K562 (cell line): ENCODE results near the gene RAB6A. TPM values are rescaled to one million over a fixed set of nuclear protein-coding genes. Genes with fewer than 3 reads are reported as not detected.

ENCODE experiments used
- ARID3B ChIP-seq: fragments of 250-450 bp; sonication (Bioruptor Pico); IDR thresholded peaks from 2 replicates; pipeline ENCODE4 v1.4.0; 2020; ENCODE audit warnings: borderline replicate concordance
- CREB3 ChIP-seq: fragments of 450-650 bp; conservative IDR thresholded peaks from 2 replicates; pipeline ENCODE4 v1.6.1; 2016; ENCODE audit warnings: missing genetic modification characterization, low read depth, mild to moderate bottlenecking, missing compliant biosample characterization, moderate library complexity
- CTCF ChIP-seq, 3 experiments: IDR thresholded peaks in 2 of 3; conservative IDR thresholded peaks in 1 of 3; 2 replicates each; pipeline ENCODE4 v1.5.1; 2011 to 2012; ENCODE audit warnings: low read length in 3 of 3, mild to moderate bottlenecking in 3 of 3, control low read depth in 2 of 3, improper control_type of control experiment in 1 of 3, inconsistent platforms in 1 of 3, low read depth in 1 of 3, mixed read lengths in 1 of 3, moderate library complexity in 1 of 3; ENCODE audit not compliant: insufficient read depth in 2 of 3
- DEAF1 ChIP-seq: fragments of 450-650 bp; formaldehyde crosslinking; IDR thresholded peaks from 2 replicates; pipeline ENCODE4 v1.4.0; 2020; ENCODE audit warnings: mild to moderate bottlenecking, moderate library complexity
- ELF4 ChIP-seq: fragments of 450-650 bp; formaldehyde crosslinking; IDR thresholded peaks from 2 replicates; pipeline ENCODE4 v1.4.0; 2022; ENCODE audit warnings: missing genetic modification characterization
- GATA2 ChIP-seq: sonication (generic); formaldehyde crosslinking; IDR thresholded peaks from 2 replicates; pipeline ENCODE4 v1.4.0; 2020; ENCODE audit warnings: mild to moderate bottlenecking, missing genetic modification reagents
- GTF2E2 ChIP-seq: fragments of 200-800 bp; sonication (Bioruptor generic); IDR thresholded peaks from 2 replicates; pipeline ENCODE4 v1.6.1; 2016; ENCODE audit warnings: missing genetic modification characterization, missing compliant biosample characterization
- HDAC2 ChIP-seq: fragments of 450-650 bp; IDR thresholded peaks from 2 replicates; pipeline ENCODE4 v1.6.1; 2016; ENCODE audit warnings: mild to moderate bottlenecking
- HDGF ChIP-seq: fragments of 450-650 bp; IDR thresholded peaks from 2 replicates; pipeline ENCODE4 v1.6.1; 2016
- NBN ChIP-seq: fragments of 450-650 bp; IDR thresholded peaks from 2 replicates; pipeline ENCODE4 v1.6.1; 2016; ENCODE audit warnings: low read depth, mild to moderate bottlenecking
- NCOA4 ChIP-seq: fragments of 450-650 bp; IDR thresholded peaks from 2 replicates; pipeline ENCODE4 v1.6.1; 2018; ENCODE audit warnings: mild to moderate bottlenecking; ENCODE audit not compliant: partially characterized antibody
- RBM25 ChIP-seq: fragments of 200-400 bp; formaldehyde crosslinking; IDR thresholded peaks from 2 replicates; pipeline ENCODE4 v1.6.1; 2018; ENCODE audit warnings: low read length, low read depth, moderate library complexity; ENCODE audit not compliant: severe bottlenecking
- USF1 ChIP-seq: sonication (generic); formaldehyde crosslinking; IDR thresholded peaks from 2 replicates; pipeline ENCODE4 v1.9.0; 2022; ENCODE audit warnings: mild to moderate bottlenecking, missing genetic modification reagents
- ZBTB11 ChIP-seq, 3 experiments: fragments of 200-800 bp in 1 of 3; fragments of 250-450 bp in 1 of 3; fragments of 450-650 bp in 1 of 3; sonication (Bioruptor Pico) in 1 of 3; sonication (Bioruptor generic) in 1 of 3; formaldehyde crosslinking in 1 of 3; IDR thresholded peaks; 2 replicates each; pipeline versions ENCODE4 v1.6.1 to v1.8.0; 2016 to 2022; ENCODE audit warnings: mild to moderate bottlenecking in 2 of 3, missing genetic modification characterization in 2 of 3, missing compliant biosample characterization in 1 of 3, moderate library complexity in 1 of 3
- ZNF224 ChIP-seq: sonication (generic); formaldehyde crosslinking; IDR thresholded peaks from 2 replicates; pipeline ENCODE4 v1.8.0; 2022; ENCODE audit warnings: mild to moderate bottlenecking, missing genetic modification reagents
- ZNF395 ChIP-seq: fragments of 200-800 bp; sonication (Bioruptor generic); IDR thresholded peaks from 2 replicates; pipeline ENCODE4 v1.6.1; 2017; ENCODE audit warnings: missing genetic modification characterization, missing compliant biosample characterization
- polyA plus RNA-seq, 8 experiments: library from polyadenylated mRNA; depleted of rRNA in 4 of 8; stranded (reverse) in 5 of 8; unstranded in 3 of 8; fragments of >200 nt; fragmentation: Nextera tagmentation in 2 of 8; fragmentation: Illumina TruSeq in 1 of 8; extraction: Ambion mirVana in 2 of 8; extraction: Trizol in 1 of 8; gene quantifications; 2 replicates each; pipeline versions ENCODE4 v1.2.1 to v1.2.3, GENCODE V29; 2011 to 2014; ENCODE audit warnings: inconsistent platforms in 1 of 8, missing spikeins in 1 of 8
- total RNA-seq, 7 experiments: library from RNA; depleted of rRNA in 6 of 7; stranded (reverse); fragments of >200 nt in 6 of 7; fragmentation: Illumina TruSeq in 2 of 7; extraction: Trizol in 2 of 7; gene quantifications; 2 replicates each; pipeline versions ENCODE4 v1.2.1 to v1.2.3, GENCODE V29; 2011 to 2021; ENCODE audit warnings: low replicate concordance in 1 of 7

Gene RAB6A
- total and polyA plus RNA-seq, 9 of the 15 experiments (the other 6 are each of a cell fraction or from before 2014, with no cell fraction given) = 14.0 to 95.3 (median 45.4) TPM

GRCh38 chr11:73781303-73781702, 20.4 kb upstream of the RAB6A start (continued):
- TF ChIP-seq ZNF395 (CRISPR knock-in tag) (no peak), NBN (no peak), GATA2 (no peak), HDGF (no peak), USF1 (CRISPR knock-in tag) (no peak), ELF4 (no peak), NCOA4 (no peak), ZNF224 (CRISPR knock-in tag) (no peak), DEAF1 (CRISPR knock-in tag) (no peak), GTF2E2 (tag) (no peak), CTCF (IDR thresholded peaks at IDR 0.05 in 2 of 3, conservative IDR thresholded peaks at IDR 0.05 in 1 of 3; ENCODE audit: insufficient read depth in 2 of 3, low read depth in 1 of 3, low read length in 3 of 3) (no peak), HDAC2 (peak; percentile 17; the same call in 1 of the 2 replicates), ARID3B (CRISPR knock-in tag) (no peak), ZBTB11 (CRISPR knock-in tag; IDR thresholded peaks at IDR 0.05) (no peak), CREB3 (tag) (no peak), RBM25 (peak; percentile 98)
